HG03575 (cell line): ENCODE results near the gene TMEM63B.

Experiments
- ATAC-seq: cut with Tn5 transposase; IDR thresholded peaks from one replicate; pipeline ENCODE4 v1.9.1; 2021; ENCODE audit not compliant: unreplicated experiment, insufficient number of reproducible peaks, low FRiP score; ENCODE audit errors: extremely low read depth

Gene TMEM63B

GRCh38 chr6:44113414-44113813 is 13.9 kb upstream of the TMEM63B start:
- no peak for ATAC-seq

GRCh38 chr6:44115866-44116265 is 11.5 kb upstream of the TMEM63B start:
- no peak for ATAC-seq

- no peak for ATAC-seq
These were observed 10.5 kb upstream of the TMEM63B start for GRCh38 chr6:44116641-44117382.

GRCh38 chr6:44117397-44118128 is 9.8 kb upstream of the TMEM63B start:
- no peak for ATAC-seq

GRCh38 chr6:44119704-44120262 is 7.6 kb upstream of the TMEM63B start:
- ATAC-seq = no peak

- ATAC-seq = no peak
These were observed 6.5 kb upstream of the TMEM63B start for GRCh38 chr6:44120692-44121443.

GRCh38 chr6:44122801-44123200 is 4.6 kb upstream of the TMEM63B start:
- no peak for ATAC-seq

- ATAC-seq = no peak
These were observed 3.8 kb upstream of the TMEM63B start for GRCh38 chr6:44123544-44123943.

- no peak for ATAC-seq
These were observed 819 bp upstream of the TMEM63B start for GRCh38 chr6:44126320-44127149.

- no peak for ATAC-seq
These were observed 915 bp downstream of the TMEM63B start for GRCh38 chr6:44128020-44128917.

GRCh38 chr6:44129841-44130322 is 2.5 kb downstream of the TMEM63B start:
- ATAC-seq = no peak

GRCh38 chr6:44131892-44132291 is 4.5 kb downstream of the TMEM63B start:
- no peak for ATAC-seq

- ATAC-seq = no peak
These were observed 5.1 kb downstream of the TMEM63B start for GRCh38 chr6:44132476-44132875.

GRCh38 chr6:44133003-44133931 is 5.9 kb downstream of the TMEM63B start:
- ATAC-seq = no peak

- no peak for ATAC-seq
These were observed 6.8 kb downstream of the TMEM63B start for GRCh38 chr6:44133981-44134711.

GRCh38 chr6:44135173-44135758 is 7.9 kb downstream of the TMEM63B start:
- no peak for ATAC-seq
